Loucy (cell line): ENCODE results near the gene GALNT10.

Experiments
- CTCF ChIP-seq: fragments of 200-600 bp; sonication (generic); conservative IDR thresholded peaks from 2 replicates; pipeline ENCODE4 v1.5.1; 2014; ENCODE audit warnings: mild to moderate bottlenecking, antibody characterized with exemption, low read length
- EZH2phosphoT487 ChIP-seq: fragments of 200-600 bp; IDR thresholded peaks from 2 replicates; pipeline ENCODE4 v1.6.1; 2018; ENCODE audit warnings: antibody characterized with exemption, mild to moderate bottlenecking, moderate library complexity, borderline replicate concordance

GRCh38 chr5:154237946-154238345 is 47.4 kb downstream of the GALNT10 start:
- no peak for TF ChIP-seq CTCF
- no peak for TF ChIP-seq EZH2phosphoT487
